Activated CD4-positive, CD25-positive, alpha-beta regulatory T cell (primary cell): ENCODE measurements around the gene SORCS1.

Experiments
- DNase-seq, 4 experiments: peaks; one replicate each; lab custom pipeline; 2025; lab: John Stamatoyannopoulos, UW

The SORCS1 gene

DNA sequence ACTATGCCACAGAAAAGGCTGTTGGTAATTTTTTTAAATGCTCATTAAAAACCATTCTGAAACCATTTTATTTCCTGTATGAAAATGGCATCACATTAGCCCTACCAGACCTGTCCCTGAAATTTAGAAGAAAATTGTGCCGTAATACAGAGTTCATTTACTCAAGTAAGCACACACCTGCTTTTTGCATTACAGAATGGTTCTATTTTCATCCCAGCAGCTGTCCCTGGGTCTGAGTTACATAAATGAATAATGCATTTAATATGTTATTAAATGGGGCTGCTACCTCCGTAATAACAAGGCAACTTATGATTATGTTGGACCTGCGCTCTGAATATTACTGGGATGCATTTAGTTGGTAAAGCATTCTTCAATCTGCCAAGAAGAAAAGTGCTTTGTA, 508.9 kb downstream of the SORCS1 start:
- DNase-seq: no peak

DNA sequence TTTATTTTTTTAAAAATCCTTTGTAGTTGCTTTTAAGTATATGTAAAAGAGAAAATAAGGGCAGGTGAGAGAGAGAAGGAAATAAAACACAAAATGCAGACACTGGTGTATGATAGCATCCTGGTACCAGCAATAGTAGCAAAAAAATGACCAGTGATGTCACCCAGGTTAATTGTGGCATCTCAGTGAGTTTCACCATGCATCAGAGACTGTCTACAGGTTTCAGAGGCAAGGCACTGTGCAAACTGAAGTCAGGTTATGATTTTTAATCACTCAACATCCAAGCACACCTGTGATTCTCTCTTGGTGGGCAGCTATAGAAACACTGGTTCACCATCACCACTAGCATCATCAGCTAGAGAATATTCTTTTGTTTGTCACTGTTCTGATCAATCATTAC, 509.3 kb downstream of the SORCS1 start:
- DNase-seq: no peak

DNA sequence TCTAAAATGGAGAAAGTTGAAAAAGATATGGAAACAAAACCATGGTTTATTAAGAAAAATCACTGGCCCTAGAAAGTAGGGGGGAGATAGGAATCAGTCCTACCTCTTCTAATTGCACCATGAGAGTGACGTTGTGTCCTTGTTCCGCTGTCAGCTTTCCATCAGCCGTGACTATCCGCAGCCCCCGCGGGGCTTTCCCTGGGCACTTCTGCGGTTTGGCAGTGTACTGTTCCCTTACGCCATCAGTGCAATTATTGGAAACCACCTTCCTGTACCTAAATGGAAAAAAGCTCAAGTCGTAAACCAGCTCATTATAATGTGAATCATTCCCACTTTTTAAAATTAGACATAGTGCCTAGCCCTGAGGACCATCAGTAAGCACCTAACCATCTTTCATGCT, 512.2 kb downstream of the SORCS1 start:
- DNase-seq: no peak

DNA sequence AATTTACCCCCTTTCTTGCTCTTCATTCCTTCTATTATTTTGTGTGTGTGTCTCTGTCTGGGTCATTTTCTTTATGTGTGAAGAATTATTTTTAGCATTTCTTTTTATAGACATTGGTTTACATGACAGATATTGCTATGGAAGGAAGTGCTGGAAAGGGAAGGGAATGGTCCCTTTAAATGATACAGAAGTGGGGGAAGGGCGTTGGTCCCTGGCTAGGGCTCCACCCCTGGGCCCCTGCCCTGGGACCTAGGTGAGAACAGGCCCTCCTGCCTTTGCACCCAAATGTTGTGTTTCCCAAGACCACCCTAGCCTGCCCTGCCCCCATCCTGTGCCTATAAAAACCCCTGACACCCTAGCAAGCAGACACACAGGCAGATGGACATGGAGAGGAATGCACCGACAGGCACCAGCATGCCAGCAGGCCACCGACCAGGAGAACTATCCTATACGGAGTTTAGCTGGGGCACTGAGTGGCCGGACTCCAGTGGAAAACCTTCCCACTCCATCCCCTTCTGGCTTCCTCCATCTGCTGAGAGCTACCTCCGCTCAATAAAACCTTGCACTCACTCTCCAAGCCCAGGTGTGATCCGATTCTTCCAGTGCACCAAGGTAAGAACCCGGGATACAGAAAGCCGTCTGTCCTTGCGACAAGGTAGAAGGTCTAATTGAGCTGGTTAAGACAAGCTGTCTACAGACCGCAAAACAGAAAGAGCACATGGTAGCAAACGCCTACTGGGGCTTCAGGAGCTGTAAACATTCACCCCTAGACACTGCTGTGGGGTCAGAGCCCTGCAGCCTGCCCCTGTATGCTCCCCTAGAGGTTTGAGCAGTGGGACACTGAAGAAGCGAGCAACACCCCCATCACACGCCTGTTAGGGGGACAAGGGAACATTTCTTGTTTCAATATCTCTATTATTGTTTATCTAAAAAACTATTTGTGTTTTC, 515.7 kb downstream of the SORCS1 start:
- DNase-seq: no peak

DNA sequence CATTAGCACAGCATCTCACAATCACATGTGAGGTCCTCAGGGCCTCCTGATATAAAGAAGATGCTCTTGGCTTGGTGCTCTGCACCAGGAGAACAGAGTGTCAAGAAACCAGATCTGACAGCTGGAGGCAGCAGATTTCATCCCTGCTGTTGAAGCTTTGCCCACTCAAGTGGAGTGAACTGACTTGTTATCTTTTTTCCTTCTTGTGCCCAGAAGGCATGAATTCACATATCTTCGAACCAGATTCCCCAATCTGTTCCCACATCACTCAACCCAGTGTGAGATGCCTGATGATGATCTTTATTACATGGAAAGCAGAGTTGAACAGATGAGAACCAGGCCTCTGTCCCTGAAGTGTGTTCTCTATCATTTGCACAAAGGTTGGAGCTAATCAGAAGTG, 521.0 kb downstream of the SORCS1 start:
- DNase-seq: no peak

DNA sequence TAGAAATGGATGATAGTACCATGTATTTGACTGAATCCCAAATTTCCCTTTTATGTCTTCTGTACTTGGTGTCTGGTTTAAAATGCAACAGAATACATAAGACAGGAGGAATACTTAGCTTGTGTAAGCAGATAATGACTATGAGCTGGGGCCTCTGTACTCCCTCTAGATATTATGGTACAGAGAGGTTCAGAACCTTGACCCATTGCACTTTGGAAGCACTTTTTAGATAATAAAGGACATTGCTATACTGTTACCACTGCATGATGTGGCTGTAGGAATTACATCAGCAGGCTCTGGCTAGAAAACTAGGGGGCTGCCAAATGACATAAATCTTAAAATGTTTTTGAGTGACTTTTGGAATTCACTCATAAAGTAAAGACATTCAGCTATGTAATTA, 526.6 kb downstream of the SORCS1 start:
- DNase-seq: no peak

DNA sequence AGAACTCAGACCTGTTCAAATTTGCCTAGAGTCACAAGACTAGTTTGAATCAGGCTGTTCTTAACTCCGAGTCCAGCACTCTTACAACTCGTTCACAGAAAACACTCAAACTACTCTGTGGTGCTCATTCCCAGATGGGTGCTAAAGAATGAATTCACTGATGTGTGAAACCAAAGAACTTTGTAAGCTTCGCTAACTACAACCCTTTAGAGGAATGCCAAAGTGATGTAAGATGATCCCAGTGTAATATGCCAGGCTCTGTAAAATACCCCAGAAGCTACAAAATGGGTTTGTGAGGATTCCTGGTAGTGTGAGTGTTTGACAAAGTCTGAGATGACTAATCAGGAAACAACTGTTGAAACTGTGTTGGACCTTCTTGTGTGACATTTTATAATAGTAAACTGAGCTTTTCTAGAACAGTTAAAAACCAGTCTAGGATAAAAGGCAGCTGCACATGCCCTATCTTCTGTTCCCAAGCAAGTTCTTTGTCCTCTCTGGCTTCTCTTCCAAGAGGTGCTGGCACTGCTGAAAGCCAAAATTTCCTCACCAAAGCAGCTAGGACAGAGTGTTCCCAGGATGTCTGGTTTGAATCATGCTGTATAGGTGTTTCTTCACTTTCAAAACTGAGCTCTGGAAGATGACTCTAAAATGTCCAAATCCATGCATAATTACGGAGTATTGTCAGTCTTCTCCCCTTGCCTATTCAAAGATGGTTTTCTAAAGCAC, 527.6 kb downstream of the SORCS1 start:
- no peak for DNase-seq

DNA sequence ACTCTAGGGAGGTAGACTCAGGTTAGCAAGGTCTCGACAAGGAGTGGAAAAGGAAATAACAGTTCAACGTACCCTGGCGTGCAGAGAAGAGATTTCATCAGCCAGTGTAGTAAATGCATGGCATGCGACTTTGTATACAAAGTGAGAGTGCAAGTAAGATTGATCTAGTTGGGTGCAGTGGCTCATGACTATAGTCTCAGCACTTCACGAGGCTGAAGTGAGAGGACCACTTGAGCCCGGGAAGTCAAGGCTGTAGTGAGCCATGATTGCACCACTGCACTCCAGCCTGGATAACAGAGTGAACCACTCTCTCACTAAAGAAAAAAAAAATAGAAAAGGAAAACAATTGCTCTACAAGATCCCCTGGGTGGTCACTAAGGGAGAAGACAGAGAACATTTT, 528.6 kb downstream of the SORCS1 start:
- no peak for DNase-seq

DNA sequence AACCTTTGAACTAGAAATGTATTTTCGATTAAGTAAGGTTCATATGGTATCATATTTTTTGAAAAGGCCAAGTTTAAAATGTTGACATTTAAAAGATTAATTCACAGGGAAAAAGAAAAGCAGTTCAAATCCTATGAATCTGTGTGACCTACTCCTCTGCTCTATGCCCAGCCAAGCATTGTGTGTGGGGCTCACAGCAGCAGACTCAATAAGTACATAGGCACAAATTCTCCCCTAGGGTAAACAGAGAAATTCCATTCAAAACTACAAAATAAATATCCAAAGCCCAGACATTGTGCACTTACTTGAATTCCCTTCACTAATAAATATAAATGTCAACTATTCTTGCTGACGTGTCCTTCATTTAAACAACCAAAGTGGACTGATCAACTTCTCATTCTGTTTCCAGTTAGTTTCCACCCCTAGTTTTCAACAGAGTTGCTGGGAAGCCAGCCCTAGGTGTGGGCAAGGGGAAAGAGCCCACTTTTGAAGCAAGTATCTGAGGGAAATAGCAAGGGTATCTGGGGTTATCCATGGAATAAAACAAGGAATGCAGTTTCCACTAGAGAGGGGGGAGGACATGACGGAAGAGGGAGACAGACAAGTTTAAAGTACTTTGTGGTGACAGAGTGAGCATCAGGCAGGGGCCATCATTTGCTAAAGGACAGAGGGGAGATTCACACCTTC, 533.3 kb downstream of the SORCS1 start:
- DNase-seq: no peak

DNA sequence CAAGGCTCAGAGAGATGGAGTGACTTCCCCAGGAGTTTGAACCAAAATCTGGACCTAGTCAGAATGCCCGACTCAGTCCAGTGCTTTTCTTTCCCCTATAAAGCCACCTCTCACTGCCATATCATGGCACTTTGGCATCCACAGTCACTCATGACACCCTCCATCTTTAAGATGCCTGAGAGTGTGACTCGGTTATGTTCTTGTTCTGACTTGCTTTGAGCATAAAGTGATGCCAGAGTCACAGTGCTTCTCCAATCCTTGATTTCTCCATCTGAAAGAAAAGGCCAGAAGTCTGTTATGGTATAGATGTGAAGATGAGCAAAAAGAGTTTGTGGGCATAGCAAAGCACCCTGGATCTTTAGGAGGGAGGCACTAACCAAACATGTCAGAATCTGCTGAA, 538.1 kb downstream of the SORCS1 start:
- DNase-seq: no peak

DNA sequence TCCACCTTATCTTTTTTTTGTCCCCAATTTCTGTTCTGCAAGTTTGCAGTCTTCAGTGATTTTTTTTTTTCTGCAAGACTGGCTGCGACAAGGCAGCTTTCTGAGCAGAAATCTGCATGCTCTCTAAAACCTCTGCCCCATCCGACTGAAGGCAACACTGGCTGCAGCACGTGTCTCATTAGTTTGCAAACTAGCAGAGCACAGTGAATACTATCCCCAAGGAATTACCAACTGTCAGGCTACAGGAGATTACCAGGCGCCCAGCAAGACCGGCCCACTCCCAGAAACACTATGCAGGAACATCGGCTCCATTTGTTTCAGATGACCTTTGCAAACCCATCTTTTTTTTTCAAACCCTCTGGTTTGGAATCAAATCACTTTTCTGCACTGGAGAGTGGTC, 538.8 kb downstream of the SORCS1 start:
- no peak for DNase-seq

DNA sequence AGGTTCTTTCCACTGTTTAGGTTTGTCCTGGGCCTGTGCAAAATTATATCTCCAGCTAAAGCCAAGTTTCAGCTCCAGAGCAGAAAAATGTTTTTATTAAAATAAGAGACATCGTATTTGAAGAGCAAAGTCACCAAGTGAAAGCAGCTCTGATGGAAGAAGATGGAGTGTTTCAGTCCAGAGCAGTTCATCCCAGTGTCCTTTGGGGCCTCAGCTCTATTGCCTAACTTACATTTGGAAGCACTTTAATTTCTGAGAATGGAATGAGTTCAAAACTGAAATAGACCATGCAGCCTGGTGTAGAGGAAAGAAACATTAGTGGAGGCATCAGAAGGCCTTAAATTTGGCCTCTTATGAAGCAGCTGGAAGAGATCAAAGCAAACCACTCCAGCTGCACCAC, 545.2 kb downstream of the SORCS1 start:
- no peak for DNase-seq

DNA sequence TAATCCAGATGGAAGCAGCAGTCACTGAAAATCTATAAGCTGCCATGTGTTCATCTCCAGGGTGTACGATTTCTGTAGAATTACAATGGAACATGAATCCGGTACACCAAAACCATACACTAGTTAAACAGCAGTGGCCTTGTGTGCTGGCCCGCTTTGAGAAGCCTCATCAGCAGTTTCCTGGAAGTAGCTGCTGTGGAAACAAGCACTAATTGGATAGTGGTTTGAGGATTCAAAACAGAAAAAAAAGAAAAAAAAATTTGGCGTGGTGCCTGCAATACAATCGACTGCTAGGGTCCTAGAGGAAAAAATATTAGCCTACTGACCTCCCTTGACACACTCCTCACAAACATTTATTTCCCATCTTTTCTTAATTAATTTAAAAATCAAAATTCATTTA, 545.9 kb downstream of the SORCS1 start:
- DNase-seq: no peak

DNA sequence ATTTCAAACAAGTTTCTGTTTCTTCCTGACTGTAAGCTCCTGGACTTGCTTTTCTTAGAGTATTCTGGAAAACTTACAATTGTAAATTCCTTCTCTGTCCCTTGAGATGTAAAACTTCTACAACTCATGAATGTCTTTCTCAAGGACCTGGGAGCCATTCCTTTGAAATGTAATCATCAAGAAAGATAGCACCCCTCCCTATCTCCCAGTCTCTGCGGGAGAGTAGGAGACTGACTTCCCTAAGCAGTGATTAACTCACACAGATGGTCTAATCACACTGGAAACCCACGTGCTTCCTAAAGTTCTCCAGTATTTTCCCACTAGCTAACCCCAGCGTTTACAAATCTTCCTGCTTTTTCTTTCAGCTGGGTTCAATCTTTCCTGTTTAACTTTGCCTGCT, 549.4 kb downstream of the SORCS1 start:
- DNase-seq: no peak

DNA sequence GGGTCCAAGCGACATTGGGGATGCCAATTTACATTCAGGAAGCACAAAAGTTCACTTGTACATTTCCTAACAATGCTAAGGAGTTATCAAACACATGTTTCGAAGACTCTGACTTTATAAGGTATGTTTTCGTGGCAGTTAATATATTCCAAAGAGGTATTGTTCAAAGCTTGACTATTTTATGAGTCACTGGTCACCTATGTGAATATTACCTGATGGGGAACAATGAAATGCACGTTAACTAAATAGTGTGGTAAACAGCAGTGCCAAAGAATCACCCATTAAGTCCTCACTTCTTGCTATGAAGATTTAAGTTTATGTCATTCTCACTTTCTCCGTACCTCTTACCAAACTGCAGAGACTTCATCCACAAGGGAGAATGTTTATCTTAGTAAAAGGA, 550.2 kb downstream of the SORCS1 start:
- no peak for DNase-seq

DNA sequence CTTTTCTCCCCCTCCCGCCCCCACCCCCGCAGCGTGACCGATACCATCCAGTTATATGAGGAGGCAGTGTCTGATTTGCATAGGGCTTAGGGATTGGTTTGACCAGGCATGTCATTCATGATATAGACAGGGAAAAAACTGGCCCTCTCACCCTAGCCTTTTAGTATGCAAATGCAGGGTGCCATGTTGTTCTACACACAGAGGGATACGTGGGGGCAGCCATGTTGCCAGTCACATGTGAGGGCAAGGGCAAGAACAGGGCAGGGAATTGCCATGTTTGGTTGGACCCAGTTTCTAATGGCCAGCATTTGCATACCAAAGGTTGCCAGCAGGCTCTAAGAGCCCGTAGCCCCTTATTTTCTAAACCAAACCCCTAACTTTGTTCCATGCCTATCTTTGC, 552.1 kb downstream of the SORCS1 start:
- no peak for DNase-seq

DNA sequence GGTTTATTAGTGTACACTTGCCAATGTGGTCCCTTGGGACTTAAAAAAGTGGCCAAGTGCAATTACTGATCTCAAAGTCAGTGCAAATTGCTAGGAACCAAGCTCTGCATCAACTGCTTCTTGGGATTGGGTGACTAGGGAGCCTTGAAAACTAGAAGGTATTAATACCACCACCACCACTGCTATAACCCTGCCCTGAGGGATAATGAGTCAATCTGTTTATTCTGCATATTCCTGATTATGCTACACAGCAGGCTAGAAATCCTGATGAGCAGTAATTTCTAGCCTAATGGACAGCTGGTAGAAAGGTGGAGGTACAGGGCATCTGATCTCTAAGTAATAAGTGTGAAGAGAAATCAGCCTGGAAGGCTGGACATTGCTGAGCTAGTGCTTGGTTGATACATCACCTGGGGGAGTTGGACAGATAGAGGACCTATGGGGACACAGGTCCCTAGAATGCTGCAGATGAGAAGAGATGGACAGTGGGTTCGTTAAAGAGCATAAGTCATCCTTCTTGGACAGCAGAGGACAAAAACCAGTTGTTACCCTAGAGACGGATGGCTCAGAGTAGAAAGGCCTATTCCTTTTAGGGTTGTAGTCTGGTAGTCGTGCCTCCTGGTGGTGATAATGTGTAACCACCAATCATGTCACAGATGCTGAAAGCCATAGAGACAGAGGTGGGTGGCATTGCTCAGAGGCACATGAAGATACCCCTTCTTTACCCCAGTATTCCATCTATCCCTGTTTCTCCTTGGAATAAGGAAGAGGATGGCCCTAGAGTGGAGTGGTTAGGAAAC, 554.8 kb downstream of the SORCS1 start:
- no peak for DNase-seq

DNA sequence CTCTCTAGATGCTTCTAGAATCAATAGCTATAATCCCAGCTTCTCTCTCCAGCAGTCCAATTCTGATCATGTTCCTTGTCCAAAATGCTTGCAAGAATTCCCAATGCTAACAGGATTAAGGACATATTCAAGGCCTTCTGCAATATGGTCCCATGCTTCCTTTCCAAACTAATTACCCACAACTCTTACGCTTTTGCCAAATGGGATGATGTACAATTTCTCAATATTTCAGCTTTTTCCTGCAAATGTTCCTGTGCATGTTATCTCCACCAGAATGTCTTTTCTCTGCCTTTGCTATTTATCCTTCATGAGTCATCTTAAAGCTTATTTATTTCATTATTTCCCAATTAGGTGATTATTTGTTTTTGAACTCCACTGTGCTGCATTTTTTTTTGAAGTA, 556.4 kb downstream of the SORCS1 start:
- DNase-seq: no peak

DNA sequence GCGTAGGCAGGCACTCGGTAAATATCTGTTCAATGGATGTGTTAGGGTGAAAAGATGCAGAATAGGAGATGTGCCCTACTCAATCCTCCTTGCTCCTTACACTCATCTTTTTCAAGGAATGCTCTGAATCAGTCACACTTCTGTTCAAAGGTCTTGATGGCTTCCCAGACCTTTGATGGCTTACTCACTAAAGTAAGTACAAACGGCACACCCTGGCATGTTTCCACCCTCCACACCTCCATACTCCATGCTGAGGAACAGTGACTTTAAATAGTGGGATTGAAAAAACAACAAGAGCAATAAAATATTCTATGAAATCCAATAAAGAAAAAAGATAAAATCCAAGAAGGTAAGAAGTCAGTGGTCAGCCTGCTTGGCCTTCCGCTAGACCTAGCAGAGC, 569.2 kb downstream of the SORCS1 start:
- no peak for DNase-seq

DNA sequence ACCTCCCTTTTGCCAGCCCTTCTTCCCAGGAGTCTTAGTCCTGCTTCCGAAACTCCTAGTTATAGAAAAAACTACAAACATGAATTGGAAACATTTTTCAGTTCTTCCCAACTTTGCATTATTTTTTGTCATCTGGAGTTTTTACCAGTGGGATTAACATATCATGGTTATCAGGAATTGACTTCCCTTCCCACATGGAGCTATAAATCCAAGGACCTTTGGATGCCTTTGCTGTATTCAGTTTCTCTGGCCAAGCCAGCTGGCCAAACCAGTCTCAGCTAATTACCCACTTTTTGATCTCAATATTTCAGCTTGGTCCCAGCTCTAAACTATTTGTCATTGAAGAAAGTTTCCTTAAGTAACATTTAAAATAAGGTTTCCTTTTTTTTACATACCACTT, 570.6 kb downstream of the SORCS1 start:
- no peak for DNase-seq

DNA sequence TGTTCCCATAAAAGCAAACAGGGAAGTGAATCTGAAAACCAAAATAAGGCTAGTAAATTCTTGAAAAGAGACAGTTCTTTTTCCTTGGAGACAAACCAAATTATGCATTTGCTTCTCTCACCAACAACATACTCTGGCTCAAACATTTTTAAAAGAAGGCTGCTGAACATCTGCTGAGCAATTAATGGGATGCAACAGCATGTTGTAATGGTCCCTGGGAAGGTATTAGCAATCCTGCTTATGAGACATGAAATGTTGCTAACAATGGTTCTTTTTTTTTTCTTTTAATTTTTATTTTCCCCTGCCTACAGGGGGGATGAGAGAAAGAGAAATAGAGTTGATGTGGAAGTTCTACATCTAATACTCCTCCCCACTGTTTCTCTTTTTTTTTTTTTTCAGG, 572.1 kb downstream of the SORCS1 start:
- DNase-seq: no peak

DNA sequence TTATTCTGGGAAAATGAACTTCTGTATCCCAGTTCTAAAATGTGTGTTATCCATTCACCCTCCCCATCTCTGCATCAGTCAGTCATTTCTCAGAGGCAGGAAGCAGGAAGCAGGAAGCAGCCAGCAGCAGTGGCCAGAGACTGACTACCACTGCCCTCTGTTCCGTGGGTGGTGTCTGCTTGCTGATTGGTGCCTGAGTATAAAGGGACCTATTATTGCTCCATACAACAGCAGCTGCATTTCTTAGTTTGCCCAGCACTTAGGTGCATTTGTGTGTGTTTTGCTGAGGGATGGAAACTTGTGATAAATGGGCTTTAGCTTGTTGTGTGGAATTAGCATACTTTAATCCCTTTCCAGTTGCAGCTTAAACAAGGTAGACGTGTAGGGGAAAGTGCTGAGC, 582.2 kb downstream of the SORCS1 start:
- no peak for DNase-seq
